ENCODE results near the gene PLEKHN1. TPM values are rescaled to one million over a fixed set of nuclear protein-coding genes. Genes with fewer than 3 reads are reported as not detected.
A peak's percentile ranks its signal among the peaks of the same experiment; 100 is the strongest.

PLEKHN1 gene
- total RNA-seq, 2 donors from 2014 or later = 3.4 to 4.3 TPM

DNA sequence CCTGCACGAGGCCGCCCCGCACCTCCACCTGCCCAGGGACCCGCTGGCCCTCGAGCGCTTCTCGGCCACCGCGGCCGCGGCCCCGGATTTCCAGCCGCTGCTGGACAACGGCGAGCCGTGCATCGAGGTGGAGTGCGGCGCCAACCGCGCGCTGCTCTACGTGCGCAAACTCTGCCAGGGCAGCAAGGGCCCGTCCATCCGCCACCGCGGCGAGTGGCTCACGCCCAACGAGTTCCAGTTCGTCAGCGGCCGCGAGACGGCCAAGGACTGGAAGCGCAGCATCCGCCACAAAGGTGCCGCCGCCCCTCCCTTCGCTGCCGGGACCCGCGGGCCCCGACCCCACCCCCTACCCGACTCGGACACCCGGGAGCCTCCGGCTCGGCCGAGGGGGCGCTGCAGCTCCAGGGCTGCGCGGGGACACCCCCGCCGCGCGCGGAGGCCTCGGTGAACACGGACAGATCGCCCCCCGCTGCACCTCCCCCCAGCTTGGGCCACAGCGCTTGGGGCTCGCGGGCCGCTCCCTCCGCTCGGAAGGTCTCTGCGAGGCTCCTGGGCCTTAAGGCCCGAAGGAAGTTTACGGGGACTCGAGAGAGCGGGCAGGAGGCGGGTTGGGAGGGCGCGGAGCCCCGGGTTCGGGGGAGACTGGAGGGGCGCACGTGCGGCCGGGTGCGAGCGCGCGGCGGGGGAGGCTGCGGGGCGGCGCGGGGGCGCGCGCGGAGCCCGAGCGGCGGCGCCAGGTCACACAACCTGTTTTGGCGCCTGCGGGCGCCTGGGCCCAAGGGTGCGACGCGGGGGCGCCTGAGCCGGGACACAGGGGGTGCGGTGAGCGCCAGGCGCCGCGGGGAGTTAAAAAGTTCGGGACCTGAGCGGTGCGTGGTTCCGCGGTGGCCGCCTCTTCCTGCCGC is 41.4 kb upstream of the PLEKHN1 start:
- Mint-ChIP-seq H3K36me3 (ENCODE audit: low read depth) (no peaks in the 10 kb centered on the region), H3K4me1 (peaks cover 14% of the 10 kb centered on the region), H3K27ac (no peak overlapping the region), H3K4me3 (peak overlapping the region; percentile 63), H3K27me3 (peaks cover 56% of the 10 kb centered on the region)
- H3K9me3 ChIP-seq (ENCODE audit: control insufficient read depth, low read length, poor library complexity, severe bottlenecking) = no peaks in the 10 kb centered on the region
- DNase-seq = no peak
- no peak for ATAC-seq

DNA sequence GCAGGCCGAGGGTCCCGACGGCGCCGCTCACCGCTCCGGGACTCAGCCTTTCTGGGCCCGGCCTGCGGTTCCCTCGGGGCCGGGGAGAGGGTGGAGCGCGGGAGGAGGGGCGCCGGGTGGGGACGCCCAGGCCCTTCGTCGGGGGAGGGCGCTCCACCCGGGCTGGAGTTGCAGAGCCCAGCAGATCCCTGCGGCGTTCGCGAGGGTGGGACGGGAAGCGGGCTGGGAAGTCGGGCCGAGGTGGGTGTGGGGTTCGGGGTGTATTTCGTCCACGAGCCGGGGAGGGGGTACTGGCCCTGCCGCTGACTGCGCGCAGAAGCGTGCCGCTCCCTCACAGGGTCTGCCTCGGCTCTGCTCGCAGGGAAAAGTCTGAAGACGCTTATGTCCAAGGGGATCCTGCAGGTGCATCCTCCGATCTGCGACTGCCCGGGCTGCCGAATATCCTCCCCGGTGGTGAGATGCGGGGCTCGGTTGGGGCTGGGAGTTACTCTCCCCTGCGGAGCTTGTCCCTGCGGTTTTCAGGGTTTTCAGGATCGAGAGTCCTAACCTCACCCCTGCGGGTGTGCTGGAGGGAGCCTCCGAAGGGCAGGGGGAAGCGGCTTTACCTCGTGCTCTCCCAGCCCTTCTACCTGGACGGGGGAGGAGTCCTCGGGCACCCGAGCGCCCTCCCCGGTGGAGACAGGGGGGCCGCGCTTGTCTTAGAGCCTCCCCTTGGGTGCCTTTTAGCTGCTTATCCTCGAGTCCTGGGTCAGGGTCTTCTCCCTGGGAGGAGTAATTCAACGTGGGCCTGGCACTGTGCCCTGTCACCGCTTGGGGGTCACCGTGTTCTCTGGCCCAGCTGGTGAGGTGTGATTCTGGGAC is 40.5 kb upstream of the PLEKHN1 start:
- H3K4me1 Mint-ChIP-seq = peaks cover 10% of the 10 kb centered on the region
- H3K27ac Mint-ChIP-seq = no peak overlapping the region
- H3K36me3 Mint-ChIP-seq (ENCODE audit: low read depth) = no peaks in the 10 kb centered on the region
- H3K27me3 Mint-ChIP-seq = peaks cover 47% of the 10 kb centered on the region
- DNase-seq = no peak
- peak overlapping the region; percentile 68 for H3K4me3 Mint-ChIP-seq
- no peak for ATAC-seq
- H3K9me3 ChIP-seq (ENCODE audit: control insufficient read depth, low read length, poor library complexity, severe bottlenecking) = no peaks in the 10 kb centered on the region

- H3K36me3 Mint-ChIP-seq (ENCODE audit: low read depth) = no peaks in the 10 kb centered on the region
- ATAC-seq (no peak), DNase-seq (no peak)
- peaks cover 9% of the 10 kb centered on the region for H3K4me1 Mint-ChIP-seq
- no peaks in the 10 kb centered on the region for H3K9me3 ChIP-seq (ENCODE audit: control insufficient read depth, low read length, poor library complexity, severe bottlenecking)
- no peak overlapping the region for H3K27ac Mint-ChIP-seq
- H3K27me3 Mint-ChIP-seq = peaks cover 38% of the 10 kb centered on the region
- no peak overlapping the region for H3K4me3 Mint-ChIP-seq
Measured at GRCh38 chr1:927234-927633, 39.0 kb upstream of the PLEKHN1 start.

GRCh38 chr1:927748-928147 is 38.5 kb upstream of the PLEKHN1 start:
- Mint-ChIP-seq H3K4me1 (peaks cover 9% of the 10 kb centered on the region), H3K36me3 (ENCODE audit: low read depth) (no peaks in the 10 kb centered on the region), H3K4me3 (no peak overlapping the region), H3K27ac (no peak overlapping the region), H3K27me3 (peaks cover 35% of the 10 kb centered on the region)
- DNase-seq (no peak), ATAC-seq (no peak)
- H3K9me3 ChIP-seq (ENCODE audit: control insufficient read depth, low read length, poor library complexity, severe bottlenecking) = no peaks in the 10 kb centered on the region

DNA sequence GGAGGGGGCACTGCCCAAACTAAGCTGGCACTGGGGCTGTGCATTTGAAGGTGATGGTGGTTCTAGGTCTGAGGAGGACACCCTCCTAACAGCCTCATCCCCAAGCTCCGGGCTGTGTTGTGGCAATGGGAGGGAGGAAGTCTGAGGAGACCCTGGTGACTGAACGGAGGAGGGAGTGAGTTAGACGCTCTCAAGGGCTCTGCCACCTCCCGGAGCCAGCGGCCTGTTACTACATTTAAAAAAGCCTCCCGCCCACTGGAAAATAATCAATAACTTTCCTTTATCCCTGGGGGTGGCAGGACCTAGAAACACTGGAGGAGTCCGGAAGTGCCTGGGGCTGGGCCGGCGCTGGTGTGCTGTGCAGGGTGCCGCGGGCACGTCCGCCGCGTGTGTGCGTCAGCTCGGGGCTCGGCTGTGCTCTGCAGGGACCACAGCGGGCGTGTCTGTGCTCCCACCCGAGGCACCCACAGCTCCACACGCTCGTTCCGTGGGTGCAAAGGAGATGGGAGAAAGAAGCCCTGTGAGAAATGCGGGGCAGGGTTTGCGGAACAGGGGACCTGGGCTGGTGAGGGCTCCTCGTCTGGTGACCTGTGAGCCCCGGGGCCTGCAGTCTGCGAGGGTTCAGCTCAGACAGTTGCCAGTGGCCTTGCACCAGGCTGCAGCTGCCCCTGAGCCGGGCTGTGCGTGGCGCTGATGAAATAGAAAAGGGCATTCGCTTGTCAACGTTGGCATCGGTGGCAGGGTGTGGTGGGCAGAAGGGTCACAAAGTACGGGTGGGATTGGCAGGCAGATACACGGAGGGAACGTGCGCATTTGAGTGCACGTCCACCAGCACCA is 37.2 kb upstream of the PLEKHN1 start:
- ATAC-seq = no peak
- no peak overlapping the region for H3K27ac Mint-ChIP-seq

DNA sequence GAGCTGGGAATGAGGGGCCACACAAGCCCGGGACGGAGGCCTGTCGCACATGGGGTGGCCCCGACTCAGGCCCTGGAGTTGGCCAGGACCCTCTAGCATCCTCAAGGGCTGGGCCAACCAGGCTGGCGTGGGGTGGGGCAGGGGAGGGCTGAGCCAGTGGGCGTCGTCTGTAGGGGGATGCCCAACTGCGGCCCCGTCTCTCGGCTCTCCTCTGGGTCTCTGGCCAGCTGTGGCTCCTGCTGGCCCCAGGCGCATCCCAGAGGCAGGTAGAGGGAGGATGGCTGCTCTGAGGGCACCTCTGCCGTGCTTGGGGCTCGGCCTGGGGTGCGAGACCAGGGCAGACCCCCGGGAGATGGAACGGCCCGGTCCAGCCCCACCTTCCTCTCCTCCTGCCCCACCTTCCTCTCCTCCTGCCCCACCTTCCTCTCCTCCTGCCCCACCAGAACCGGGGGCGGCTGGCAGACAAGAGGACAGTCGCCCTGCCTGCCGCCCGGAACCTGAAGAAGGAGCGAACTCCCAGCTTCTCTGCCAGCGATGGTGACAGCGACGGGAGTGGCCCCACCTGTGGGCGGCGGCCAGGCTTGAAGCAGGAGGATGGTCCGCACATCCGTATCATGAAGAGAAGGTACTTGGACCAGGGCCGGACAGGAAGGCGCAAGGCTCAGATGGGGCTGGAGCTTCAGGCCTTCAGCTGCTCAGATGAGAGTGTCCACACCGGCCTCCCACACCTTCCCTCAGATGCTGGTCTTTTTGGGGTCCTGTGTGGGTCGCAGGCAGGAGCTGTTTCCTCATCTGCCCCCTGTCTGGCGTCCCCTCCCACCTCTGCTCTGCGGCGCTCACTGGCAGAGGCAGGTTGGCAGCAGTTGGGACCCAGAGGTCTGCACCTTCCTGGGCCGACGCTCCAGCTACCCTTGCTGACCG is 36.3 kb upstream of the PLEKHN1 start:
- H3K36me3 Mint-ChIP-seq (ENCODE audit: low read depth) = no peaks in the 10 kb centered on the region
- no peaks in the 10 kb centered on the region for H3K9me3 ChIP-seq (ENCODE audit: control insufficient read depth, low read length, poor library complexity, severe bottlenecking)
- no peak overlapping the region for H3K27ac Mint-ChIP-seq
- no peak for DNase-seq
- peaks cover 37% of the 10 kb centered on the region for H3K27me3 Mint-ChIP-seq
- H3K4me1 Mint-ChIP-seq = peaks cover 7% of the 10 kb centered on the region
- no peak for ATAC-seq
- H3K4me3 Mint-ChIP-seq = no peak overlapping the region

More for the DNA sequence above, 37.2 kb upstream of the PLEKHN1 start:
- H3K27me3 Mint-ChIP-seq = peaks cover 35% of the 10 kb centered on the region
- no peaks in the 10 kb centered on the region for H3K36me3 Mint-ChIP-seq (ENCODE audit: low read depth)
- no peak overlapping the region for H3K4me3 Mint-ChIP-seq
- DNase-seq = no peak
- no peaks in the 10 kb centered on the region for H3K9me3 ChIP-seq (ENCODE audit: control insufficient read depth, low read length, poor library complexity, severe bottlenecking)
- H3K4me1 Mint-ChIP-seq = peaks cover 5% of the 10 kb centered on the region

DNA sequence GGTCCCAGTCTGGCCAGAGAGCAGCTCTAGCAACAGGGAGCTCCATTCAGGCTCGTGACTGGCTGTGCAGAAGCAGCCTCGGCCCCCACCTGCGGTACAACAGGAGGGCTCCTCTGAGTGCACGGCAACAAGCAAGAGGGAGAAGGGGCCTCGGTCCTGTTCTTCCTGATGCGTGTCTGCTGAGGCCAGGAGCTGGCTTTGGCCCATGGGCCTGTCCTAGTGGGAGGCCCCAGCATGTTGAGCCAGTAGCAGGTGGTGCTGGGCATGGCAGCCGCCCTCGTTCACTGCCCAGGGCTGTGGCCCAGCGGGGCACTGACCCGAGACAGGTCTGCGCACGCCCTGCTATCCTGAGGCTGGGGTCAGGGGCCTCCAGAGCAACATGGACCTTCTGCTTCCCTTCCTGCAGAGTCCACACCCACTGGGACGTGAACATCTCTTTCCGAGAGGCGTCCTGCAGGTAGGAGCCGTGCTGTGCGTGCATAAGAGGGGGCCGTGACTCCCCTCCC is 35.6 kb upstream of the PLEKHN1 start:
- Mint-ChIP-seq H3K4me1 (peaks cover 7% of the 10 kb centered on the region), H3K27me3 (peaks cover 44% of the 10 kb centered on the region), H3K27ac (no peak overlapping the region), H3K4me3 (no peak overlapping the region), H3K36me3 (ENCODE audit: low read depth) (no peaks in the 10 kb centered on the region)
- no peak for DNase-seq
- H3K9me3 ChIP-seq (ENCODE audit: control insufficient read depth, low read length, poor library complexity, severe bottlenecking) = no peaks in the 10 kb centered on the region
- ATAC-seq = no peak

GRCh38 chr1:931380-932172 is 34.7 kb upstream of the PLEKHN1 start:
- no peak overlapping the region for H3K27ac Mint-ChIP-seq
- ATAC-seq = no peak
- no peak for DNase-seq
- peaks cover 35% of the 10 kb centered on the region for H3K27me3 Mint-ChIP-seq
- peaks cover 7% of the 10 kb centered on the region for H3K4me1 Mint-ChIP-seq
- no peaks in the 10 kb centered on the region for H3K9me3 ChIP-seq (ENCODE audit: control insufficient read depth, low read length, poor library complexity, severe bottlenecking)
- no peak overlapping the region for H3K4me3 Mint-ChIP-seq
- no peaks in the 10 kb centered on the region for H3K36me3 Mint-ChIP-seq (ENCODE audit: low read depth)

- H3K27me3 Mint-ChIP-seq = peaks cover 30% of the 10 kb centered on the region
- DNase-seq (no peak), ATAC-seq (no peak)
- H3K9me3 ChIP-seq (ENCODE audit: control insufficient read depth, low read length, poor library complexity, severe bottlenecking) = no peaks in the 10 kb centered on the region
- no peak overlapping the region for H3K4me3 Mint-ChIP-seq
- H3K27ac Mint-ChIP-seq = no peak overlapping the region
- no peaks in the 10 kb centered on the region for H3K36me3 Mint-ChIP-seq (ENCODE audit: low read depth)
- H3K4me1 Mint-ChIP-seq = peaks cover 7% of the 10 kb centered on the region
Measured at GRCh38 chr1:932173-932510, 34.1 kb upstream of the PLEKHN1 start.

DNA sequence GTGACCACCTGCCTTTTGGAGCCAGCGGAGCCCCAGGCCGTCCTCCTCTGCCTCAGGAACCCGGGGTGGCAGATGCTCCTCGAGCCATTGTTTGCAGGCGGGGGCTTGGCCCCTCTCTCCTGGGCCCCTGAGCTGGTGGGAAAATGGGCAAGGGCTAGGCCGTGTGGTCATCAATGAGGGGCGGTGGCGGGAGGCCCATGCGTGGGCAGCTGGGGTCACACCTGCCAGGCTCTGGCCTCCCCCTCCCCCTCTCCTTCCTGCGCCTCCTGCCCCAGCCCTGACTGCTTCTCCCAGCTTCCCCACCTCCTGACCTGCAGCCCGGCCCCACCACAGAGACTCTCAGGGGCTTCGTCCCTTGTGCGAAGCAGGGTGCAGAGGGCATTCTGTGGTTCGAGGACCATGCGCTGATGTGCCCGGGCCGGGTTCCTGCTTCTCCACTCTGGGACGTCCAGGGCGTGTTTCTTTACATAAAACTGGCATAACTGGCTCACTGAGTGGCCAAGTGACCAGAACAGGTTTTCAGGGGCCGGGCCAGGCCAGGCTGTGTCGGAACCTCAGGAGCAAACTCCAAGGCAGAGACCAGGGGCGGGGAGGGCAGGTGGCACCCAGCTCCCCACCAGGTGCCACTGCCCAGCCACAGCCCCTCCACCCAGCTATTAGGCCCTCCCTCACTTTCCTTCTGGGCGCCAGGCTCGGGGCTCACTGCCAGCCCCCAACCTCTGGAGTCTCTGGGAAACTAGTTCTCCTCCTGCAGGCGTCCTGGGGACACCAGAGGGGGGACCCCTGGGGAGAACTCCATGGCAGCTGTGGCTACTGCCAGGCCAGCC is 33.3 kb upstream of the PLEKHN1 start:
- no peak for ATAC-seq
- peaks cover 25% of the 10 kb centered on the region for H3K27me3 Mint-ChIP-seq
- H3K36me3 Mint-ChIP-seq (ENCODE audit: low read depth) = no peaks in the 10 kb centered on the region

GRCh38 chr1:933603-933940 is 32.7 kb upstream of the PLEKHN1 start:
- DNase-seq = no peak
- no peak overlapping the region for H3K4me3 Mint-ChIP-seq
- no peaks in the 10 kb centered on the region for H3K9me3 ChIP-seq (ENCODE audit: control insufficient read depth, low read length, poor library complexity, severe bottlenecking)
- no peaks in the 10 kb centered on the region for H3K36me3 Mint-ChIP-seq (ENCODE audit: low read depth)
- H3K27ac Mint-ChIP-seq = no peak overlapping the region
- H3K4me1 Mint-ChIP-seq = peaks cover 7% of the 10 kb centered on the region
- H3K27me3 Mint-ChIP-seq = peaks cover 29% of the 10 kb centered on the region
- ATAC-seq = no peak

More for the DNA sequence above, 33.3 kb upstream of the PLEKHN1 start:
- Mint-ChIP-seq H3K4me1 (peaks cover 7% of the 10 kb centered on the region), H3K4me3 (no peak overlapping the region), H3K27ac (no peak overlapping the region)
- DNase-seq = no peak
- no peaks in the 10 kb centered on the region for H3K9me3 ChIP-seq (ENCODE audit: control insufficient read depth, low read length, poor library complexity, severe bottlenecking)

Data from T-helper 17 cell (primary cell).